Loucy (cell line): ENCODE data around the gene NFASC.

Experiments
- H2AFZ ChIP-seq: fragments of 200-600 bp; sonication (generic); 2 replicates; pipeline ENCODE4 v1.6.0; 2016; ENCODE audit warnings: antibody characterized with exemption, mild to moderate bottlenecking, low read length, moderate library complexity
- H3F3A ChIP-seq: fragments of 200-600 bp; 2 replicates; pipeline ENCODE4 v1.6.0; 2016; ENCODE audit warnings: antibody characterized with exemption, low read depth, mild to moderate bottlenecking
- H3K27me3 ChIP-seq: fragments of 200-600 bp; sonication (generic); 2 replicates; pipeline ENCODE4 v1.6.1; 2014; ENCODE audit warnings: low read length, mild to moderate bottlenecking; ENCODE audit not compliant: insufficient read depth, poor library complexity, severe bottlenecking
- H3K36me3 ChIP-seq: fragments of 200-600 bp; sonication (generic); 2 replicates; pipeline ENCODE4 v1.6.1; 2016; ENCODE audit warnings: low read length; ENCODE audit not compliant: insufficient read depth
- H3K4me1 ChIP-seq: fragments of 200-600 bp; sonication (generic); 2 replicates; pipeline ENCODE4 v1.5.1; 2014; ENCODE audit warnings: low read length, mild to moderate bottlenecking; ENCODE audit not compliant: insufficient read depth, poor library complexity, severe bottlenecking
- H3K4me2 ChIP-seq: fragments of 200-600 bp; sonication (generic); 2 replicates; pipeline ENCODE4 v1.6.0; 2014; ENCODE audit warnings: antibody characterized with exemption, low read length, low read depth, mild to moderate bottlenecking; ENCODE audit not compliant: poor library complexity, severe bottlenecking
- H3K4me3 ChIP-seq: fragments of 200-600 bp; sonication (generic); 2 replicates; pipeline ENCODE4 v1.5.1; 2014; ENCODE audit warnings: low read length, mild to moderate bottlenecking, mixed read lengths; ENCODE audit not compliant: poor library complexity, severe bottlenecking
- H3K79me2 ChIP-seq: fragments of 200-600 bp; sonication (generic); 2 replicates; pipeline ENCODE4 v1.6.1; 2014; ENCODE audit warnings: low read length; ENCODE audit not compliant: insufficient read depth
- H3K9ac ChIP-seq: fragments of 200-600 bp; sonication (generic); 2 replicates; pipeline ENCODE4 v1.6.0; 2014; ENCODE audit warnings: mild to moderate bottlenecking, low read depth, low read length, moderate library complexity; ENCODE audit not compliant: poor library complexity, severe bottlenecking
- H3K9me2 ChIP-seq: fragments of 200-600 bp; sonication (generic); replicated peaks from 2 replicates; pipeline ENCODE4 v1.6.1; 2016; ENCODE audit warnings: low read depth, low read length, mixed read lengths
- H3K9me3 ChIP-seq: fragments of 200-600 bp; sonication (generic); 2 replicates; pipeline ENCODE4 v1.6.1; 2014; ENCODE audit warnings: mild to moderate bottlenecking, antibody characterized with exemption, low read length, low read depth; ENCODE audit not compliant: insufficient read depth
- H4K20me1 ChIP-seq: fragments of 200-600 bp; sonication (generic); 2 replicates; pipeline ENCODE4 v1.6.0; 2014; ENCODE audit warnings: antibody characterized with exemption, low read length, mild to moderate bottlenecking; ENCODE audit not compliant: insufficient read depth, poor library complexity, severe bottlenecking
- CTCF ChIP-seq: fragments of 200-600 bp; sonication (generic); conservative IDR thresholded peaks from 2 replicates; pipeline ENCODE4 v1.5.1; 2014; ENCODE audit warnings: mild to moderate bottlenecking, antibody characterized with exemption, low read length
- EZH2phosphoT487 ChIP-seq: fragments of 200-600 bp; IDR thresholded peaks from 2 replicates; pipeline ENCODE4 v1.6.1; 2018; ENCODE audit warnings: antibody characterized with exemption, mild to moderate bottlenecking, moderate library complexity, borderline replicate concordance

The NFASC gene

GRCh38 chr1:204888294-204888693 lies 17.6 kb downstream of the NFASC start:
- Histone ChIP-seq H4K20me1 (no peaks in the 10 kb centered on the region), H3K4me3 (no peak overlapping the region), H3K79me2 (no peaks in the 10 kb centered on the region), H3F3A (no peaks in the 10 kb centered on the region), H3K9me3 (no peaks in the 10 kb centered on the region), H3K4me2 (no peak overlapping the region), H3K36me3 (no peaks in the 10 kb centered on the region), H2AFZ (no peak overlapping the region), H3K9me2 (no peaks in the 10 kb centered on the region), H3K9ac (no peak overlapping the region), H3K4me1 (no peaks in the 10 kb centered on the region), H3K27me3 (no peaks in the 10 kb centered on the region)
- TF ChIP-seq CTCF = no peak
- TF ChIP-seq EZH2phosphoT487 = no peak

- H3K4me3 ChIP-seq = no peak overlapping the region
- no peaks in the 10 kb centered on the region for H3K9me3 ChIP-seq
- H3K27me3 ChIP-seq = no peaks in the 10 kb centered on the region
- H4K20me1 ChIP-seq = no peaks in the 10 kb centered on the region
- no peaks in the 10 kb centered on the region for H3K36me3 ChIP-seq
- no peak overlapping the region for H3K4me2 ChIP-seq
- no peaks in the 10 kb centered on the region for H3F3A ChIP-seq
- TF ChIP-seq CTCF (no peak), EZH2phosphoT487 (no peak)
- no peaks in the 10 kb centered on the region for H3K79me2 ChIP-seq
- H3K9me2 ChIP-seq = no peaks in the 10 kb centered on the region
- no peak overlapping the region for H2AFZ ChIP-seq
- H3K4me1 ChIP-seq = no peaks in the 10 kb centered on the region
- no peak overlapping the region for H3K9ac ChIP-seq
Measured at GRCh38 chr1:204889681-204890383, 19.2 kb downstream of the NFASC start.

- Histone ChIP-seq H3K9ac (no peak overlapping the region), H4K20me1 (no peaks in the 10 kb centered on the region), H3K4me2 (no peak overlapping the region), H3F3A (no peaks in the 10 kb centered on the region), H3K4me1 (no peaks in the 10 kb centered on the region), H3K4me3 (no peak overlapping the region), H3K79me2 (no peaks in the 10 kb centered on the region), H3K9me3 (no peaks in the 10 kb centered on the region), H3K27me3 (no peaks in the 10 kb centered on the region), H2AFZ (no peak overlapping the region), H3K9me2 (no peaks in the 10 kb centered on the region), H3K36me3 (no peaks in the 10 kb centered on the region)
- TF ChIP-seq CTCF (no peak), EZH2phosphoT487 (no peak)
Measured at GRCh38 chr1:204891860-204892259, 21.2 kb downstream of the NFASC start.
